ENCODE measurements around the gene SPEF1.

SPEF1 gene

GRCh38 chr20:3745686-3746173, 35.5 kb downstream of the SPEF1 start:
- no peak for DNase-seq (ENCODE audit: low spot score)

DNA sequence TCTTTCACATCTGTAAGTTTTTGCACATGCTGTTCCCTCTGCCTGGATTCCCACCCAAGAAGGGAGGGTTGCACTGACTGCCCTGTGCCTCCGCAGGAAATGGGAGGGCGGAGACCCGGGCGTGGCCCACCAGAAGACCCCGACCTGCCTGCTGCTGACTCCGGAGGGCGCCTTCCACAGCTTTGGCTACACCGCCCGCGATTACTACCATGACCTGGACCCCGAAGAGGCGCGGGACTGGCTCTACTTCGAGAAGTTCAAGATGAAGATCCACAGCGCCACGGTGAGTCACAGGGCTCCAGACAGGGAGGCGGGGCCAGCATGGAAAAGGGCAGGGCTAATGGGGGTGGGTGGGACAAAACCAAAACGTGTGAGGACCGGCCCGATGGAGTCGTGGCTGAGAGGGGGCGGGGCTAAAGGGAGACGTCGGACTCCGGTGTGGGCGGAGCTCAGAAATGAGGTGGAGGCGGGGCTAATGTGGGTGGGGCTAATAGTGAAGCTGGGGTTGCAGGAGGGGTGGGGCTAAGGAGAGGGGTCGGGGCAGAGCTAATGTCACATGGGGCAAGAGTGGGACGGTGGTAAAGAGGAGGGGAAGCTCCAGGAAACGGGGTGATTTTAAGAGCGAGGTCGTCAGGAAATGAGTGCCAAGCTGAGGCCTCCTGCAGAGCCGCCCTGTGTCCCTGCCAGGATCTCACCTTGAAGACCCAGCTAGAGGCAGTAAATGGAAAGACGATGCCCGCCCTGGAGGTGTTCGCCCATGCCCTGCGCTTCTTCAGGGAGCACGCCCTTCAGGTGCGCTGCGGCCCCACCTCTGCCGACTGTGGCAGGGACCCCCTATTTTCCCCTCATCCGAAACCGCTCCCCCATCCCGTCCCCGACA, 36.2 kb downstream of the SPEF1 start:
- DNase-seq (ENCODE audit: low spot score), result peak; percentile 30

- DNase-seq (ENCODE audit: low spot score), result no peak
Observed at GRCh38 chr20:3744037-3744436, 37.2 kb downstream of the SPEF1 start.

DNA sequence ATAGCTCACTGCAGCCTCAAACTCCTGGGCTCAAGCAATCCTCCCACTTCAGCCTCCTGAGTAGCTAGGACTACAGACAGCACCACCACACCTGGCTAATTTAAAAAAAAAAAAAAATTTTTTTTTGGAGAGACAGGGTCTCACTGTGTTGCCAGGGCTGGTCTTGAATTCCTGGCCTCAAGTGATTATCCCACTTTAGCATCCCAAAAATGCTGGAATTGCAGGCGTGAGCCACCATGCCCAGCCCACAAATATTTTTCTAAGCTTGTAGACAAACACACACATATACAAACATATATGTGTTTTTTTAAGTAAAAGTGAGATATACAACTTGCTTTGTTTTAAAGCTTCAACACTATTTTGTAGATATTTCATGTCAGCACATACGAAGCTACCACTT, 38.0 kb downstream of the SPEF1 start:
- no peak for DNase-seq (ENCODE audit: low spot score)

DNA sequence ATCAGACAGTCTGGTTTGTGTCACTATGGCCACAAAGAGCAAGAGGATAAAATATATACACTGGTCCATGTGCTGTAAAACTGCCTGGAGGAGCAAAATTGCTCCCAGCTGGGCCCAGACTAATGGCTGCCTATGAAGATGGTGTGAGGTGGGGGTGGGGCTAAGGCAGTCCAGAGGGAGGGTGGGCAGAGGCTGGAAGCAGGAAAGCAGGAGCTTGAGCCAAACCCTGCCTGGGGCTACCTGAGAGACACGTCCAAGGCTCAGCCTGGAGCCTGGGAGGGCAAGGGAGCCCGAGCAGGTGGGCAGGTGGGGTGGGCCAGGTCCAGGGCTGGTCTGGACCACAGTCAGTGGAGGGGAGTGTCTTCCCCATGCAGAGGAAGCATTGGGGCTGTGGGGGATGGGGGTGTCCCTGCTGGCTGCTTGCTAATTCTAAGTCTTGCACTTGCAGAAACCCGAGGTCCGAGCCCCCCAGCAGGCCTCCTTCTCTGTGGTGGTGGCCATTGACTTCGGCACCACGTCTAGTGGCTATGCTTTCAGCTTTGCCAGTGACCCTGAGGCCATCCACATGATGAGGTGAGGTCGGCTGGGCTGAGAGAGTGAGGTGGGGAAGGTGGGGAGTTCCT, 39.3 kb downstream of the SPEF1 start:
- DNase-seq (ENCODE audit: low spot score), result no peak

DNA sequence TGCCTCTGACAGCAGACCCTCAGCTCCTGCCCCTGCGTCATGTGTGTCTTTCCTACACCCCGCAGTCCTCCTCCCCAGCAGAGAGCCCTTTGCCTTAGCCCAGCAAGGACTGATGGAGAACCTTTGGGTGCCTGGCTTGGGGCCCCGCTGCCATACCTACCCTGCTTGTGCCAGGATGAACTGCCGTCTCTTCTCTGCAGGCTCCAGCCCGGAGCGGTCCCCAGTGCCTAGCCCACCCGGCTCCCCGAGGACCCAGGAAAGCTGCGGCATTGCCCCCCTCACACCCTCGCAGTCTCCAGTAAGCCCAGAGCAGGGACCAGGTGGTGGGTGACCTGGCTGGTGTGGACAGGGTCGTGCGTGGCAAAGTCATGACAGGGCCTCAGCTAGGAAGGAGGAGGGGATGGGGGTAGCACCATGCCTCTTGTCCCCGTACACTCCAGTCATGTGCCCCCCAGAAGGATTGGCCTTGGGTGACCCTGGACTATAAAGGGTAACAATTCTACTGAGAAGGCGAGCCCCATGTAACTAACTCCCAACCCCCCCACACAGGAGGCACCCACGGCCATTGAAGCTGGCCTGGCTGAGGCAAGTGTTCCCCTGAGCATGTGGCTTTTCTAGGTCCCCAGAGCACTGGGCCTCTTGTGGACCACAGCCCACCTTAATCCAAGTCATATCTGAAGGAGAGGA, 40.5 kb downstream of the SPEF1 start:
- no peak for DNase-seq (ENCODE audit: low spot score)

GRCh38 chr20:3739926-3740451, 41.3 kb downstream of the SPEF1 start:
- DNase-seq (ENCODE audit: low spot score), result no peak

DNA sequence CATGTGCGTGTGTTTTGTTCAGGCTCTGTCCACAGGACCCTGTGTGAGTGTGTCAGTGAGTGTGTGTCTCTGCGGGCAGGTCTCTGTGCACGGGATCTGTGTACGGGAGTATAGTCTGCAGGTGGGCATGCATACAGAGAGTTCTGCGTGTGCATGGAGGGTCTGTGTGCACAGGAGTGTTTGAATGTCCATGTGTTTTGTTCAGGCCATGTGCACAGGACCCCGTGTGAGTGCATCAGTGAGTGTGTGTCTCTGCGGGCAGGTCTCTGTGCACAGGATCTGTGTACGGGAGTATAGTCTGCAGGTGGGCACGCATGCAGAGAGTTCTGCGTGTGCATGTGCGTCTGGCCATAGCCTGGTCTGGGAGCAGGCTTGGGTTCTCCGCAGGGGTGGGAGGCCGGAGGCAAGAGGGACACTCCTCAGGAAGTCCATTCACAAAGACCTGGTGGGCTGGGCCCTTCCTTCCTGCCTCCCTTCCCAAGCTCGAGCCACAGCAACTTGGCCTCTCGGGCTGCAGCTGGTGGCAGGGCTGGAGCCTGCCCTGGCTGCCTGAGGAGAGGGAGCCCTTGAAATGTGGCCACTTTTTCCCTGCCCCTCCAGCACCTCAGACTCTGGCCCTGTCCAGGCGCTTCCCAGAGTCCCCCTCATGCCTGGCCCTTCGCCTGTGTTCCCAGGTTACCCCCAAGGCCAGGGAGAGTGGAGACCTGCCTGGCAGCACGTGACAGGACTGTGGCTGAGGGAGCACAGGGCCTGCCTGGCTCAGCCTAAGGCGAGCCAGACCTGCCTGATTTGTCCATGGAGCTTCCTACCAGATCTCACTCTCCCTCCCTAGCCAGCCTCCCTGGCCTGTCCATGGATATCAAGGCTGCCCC, 42.0 kb downstream of the SPEF1 start:
- DNase-seq (ENCODE audit: low spot score), result peak; percentile 72

DNA sequence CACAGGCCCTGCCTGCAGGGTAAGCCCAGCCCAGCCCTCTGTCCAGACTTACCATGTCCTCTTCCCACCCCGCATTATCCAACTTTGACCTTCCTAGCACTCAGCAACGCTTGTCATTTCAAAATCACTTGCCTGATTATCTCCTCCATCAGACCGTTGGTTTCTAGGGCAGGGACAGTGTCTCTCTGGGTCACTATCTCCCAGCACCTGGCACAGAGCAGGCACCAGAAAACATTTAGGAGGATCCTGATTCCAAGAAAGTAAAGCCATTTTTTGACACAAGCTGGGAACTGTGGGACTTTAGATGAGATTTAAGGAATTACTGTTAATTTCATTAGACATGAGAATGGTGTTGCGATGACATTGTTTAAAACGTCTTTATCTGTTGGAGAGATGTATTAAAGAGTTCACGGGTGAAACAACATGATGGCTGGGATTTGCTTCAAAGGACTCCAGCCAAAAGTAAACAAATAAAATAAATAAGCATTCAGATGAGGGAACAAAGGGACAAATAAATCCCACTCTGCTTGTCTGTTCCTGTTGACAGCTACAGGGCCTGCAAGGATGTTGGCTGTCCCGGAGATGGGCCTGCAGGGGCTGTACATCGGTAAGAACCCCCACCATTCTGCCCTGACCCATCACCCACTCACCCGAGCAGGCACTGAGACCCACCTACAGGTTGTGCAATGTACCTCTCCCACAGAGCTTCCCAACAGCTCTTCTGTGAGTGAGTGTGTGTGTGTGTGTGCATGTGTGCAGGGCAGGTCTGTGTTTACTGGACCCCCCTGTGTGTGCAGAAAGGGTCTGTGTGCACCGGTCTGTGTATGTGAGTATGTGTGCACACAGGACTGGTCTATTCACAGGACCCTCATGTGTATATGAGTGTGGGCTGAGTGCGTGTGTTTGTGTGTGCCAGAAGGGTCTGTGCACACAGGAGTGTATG, 42.9 kb downstream of the SPEF1 start:
- no peak for DNase-seq (ENCODE audit: low spot score)

- DNase-seq (ENCODE audit: low spot score), result no peak
Observed at GRCh38 chr20:3735768-3736167, 45.5 kb downstream of the SPEF1 start.

DNA sequence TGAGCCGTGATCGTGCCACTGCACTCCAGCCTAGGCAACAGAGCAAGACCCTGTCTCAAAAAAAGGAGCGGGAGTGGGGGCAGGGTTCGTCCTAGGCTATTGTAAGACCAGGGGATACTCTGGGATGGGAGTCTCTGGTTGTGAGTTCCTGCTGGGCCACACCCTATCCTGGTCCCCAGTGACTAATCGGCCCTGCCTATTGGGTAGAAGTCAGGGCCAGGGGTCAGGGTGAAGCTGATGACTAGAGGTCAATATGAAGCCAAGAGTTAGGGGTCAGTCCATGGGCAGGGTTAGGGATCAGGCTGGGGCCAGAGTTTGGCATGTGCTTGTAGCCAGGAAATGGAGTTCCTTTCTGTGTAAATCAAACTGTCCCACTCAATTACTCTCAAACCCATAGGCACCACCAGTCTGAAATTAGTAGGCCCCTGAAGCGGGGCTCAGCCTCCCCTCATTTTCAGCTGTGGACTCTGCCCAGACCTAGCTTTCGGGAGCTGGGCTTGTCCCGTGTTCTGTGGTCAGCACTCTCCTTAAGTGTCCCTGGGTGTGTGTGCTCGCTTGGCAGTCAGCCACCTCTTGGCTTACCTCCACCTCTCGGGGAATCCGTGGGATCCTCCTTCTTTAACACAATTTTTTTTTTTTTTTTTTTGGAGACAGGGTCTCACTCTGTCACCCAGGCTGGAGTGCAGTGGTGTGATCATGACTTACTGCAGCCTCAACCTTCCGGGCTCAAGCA, 47.0 kb downstream of the SPEF1 start:
- DNase-seq (ENCODE audit: low spot score), result no peak

DNA sequence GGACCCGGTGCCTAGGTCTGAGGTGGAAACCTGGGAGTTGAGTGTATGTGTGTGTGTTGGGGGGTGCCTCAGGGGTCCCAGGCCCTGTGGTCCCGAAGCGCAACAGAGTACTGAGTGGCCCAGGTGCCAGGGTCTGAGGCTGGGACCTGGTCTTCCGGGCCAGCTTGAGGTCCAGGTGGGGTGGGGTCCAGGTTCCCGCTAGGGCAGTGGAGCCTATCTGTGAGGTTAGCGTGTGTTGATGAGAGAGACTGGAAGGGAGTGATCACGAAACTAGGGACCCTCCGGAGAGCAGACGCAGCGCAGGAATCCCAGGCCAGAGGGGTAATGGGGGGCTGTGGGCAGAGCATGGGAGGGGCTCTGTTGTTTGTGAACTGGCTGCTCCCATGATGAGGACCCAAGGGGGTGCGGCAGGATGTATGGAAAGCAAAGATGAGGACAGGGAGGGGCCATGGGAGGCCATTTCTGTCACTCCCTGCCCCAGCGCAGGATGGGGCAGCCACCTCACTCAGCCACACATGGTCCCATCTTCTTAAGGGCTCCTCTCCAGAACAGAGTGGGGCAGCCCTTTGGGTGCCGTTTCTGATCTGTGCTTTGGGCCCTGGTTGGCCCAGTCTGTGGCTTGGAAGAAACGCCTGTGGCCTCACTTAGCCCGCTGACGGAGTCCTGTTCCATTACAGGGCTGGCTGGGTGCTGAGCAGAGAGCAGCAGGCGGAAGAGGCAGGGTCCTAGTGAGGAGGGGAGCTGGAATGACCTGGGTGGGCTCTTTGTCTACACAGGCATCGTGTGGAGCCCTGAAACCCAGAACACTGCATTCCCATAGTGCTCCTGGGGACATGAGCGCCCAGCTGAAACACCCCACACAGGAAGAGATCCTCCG, 47.9 kb downstream of the SPEF1 start:
- no peak for DNase-seq (ENCODE audit: low spot score)

DNA sequence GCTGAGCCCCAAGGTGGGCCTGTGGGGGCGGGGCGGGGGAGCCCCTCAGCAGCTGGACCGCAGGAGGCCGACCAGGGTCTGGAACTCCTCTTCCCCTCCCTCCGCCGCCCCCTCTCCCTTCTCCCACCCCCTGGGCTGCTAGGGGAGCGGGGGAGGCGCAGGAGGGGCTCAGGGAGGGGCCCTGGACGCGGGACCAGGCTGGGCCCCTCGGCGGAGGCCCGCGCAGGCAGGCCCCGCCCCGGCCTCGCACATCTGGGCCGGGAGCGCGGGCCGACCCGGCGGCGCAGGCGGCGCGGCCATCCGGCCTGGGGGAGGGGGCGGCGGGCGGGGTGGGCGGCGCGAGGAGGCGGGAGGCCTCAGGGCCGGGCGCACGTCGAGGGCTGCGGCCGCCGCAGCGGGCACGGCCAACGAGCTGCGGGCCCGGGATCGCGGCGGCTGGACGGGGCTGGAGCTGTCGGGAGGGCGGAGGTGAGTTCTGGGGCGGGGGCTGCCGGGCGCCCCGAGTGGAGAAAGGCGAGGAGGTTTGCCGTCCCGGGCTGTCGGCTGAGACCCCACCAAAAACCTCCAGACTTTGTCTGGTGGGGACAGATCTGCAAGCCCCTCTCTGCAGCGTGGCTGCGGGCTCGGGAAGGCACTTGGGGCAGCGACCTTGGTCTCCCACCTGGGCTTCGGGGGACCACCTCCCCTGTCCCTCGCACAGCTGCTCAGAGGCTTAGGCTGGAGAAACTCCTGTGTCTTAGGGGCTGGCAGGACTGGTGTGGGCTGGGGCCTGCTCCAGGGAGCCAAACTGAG, 48.7 kb downstream of the SPEF1 start, which contains the start of gene HSPA12B:
Gene HSPA12B (plus strand): TSS at position 359 of the 792 bp plus-strand sequence. CDS start 5,990 bp downstream, outside the sequence.
- DNase-seq (ENCODE audit: low spot score), result no peak

GRCh38 chr20:3731944-3732326, 49.3 kb downstream of the SPEF1 start:
- no peak for DNase-seq (ENCODE audit: low spot score)

GRCh38 chr20:3730803-3731672, 50.2 kb downstream of the SPEF1 start:
- no peak for DNase-seq (ENCODE audit: low spot score)

DNA sequence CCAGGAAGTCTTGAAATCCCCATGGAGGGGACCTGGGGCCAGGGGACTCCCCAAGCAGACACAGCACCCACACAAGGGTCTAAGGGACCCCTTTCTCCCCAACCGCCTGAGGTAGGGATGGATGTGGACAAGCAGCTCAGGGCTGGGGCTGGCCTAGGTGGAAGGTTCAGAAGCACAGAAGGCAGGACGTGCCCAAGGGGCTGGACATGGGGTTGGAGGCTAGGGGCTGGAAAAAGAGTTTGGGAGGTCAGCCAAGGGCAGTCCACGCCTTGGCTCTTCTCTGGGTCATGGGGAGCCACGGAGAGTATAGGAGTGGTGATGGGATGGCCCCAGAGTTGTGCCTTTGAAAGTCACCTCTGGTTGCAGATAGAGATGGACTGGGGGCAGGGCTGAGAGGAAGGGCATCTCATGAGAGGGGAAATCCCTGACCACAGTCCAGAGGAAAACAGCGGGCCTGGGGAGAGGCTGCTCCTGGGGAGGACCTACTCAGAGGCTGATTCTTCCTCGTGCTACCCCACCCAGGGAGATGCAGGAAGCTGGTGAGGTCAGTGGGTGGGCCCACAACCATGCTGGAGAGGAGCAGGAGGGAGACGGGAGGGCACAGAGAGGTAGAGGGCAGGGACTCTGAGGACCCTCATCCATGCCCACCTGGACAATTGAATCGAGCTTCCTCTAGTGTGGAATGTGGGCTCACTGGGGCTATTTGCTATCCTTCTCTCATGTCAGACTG, 51.3 kb downstream of the SPEF1 start:
- DNase-seq (ENCODE audit: low spot score), result no peak
